Thyroid gland (tissue), 4 donors: ENCODE measurements around the gene B3GAT1. TPM values are rescaled to one million over a fixed set of nuclear protein-coding genes. Genes with fewer than 3 reads are reported as not detected.

ENCODE experiments used
- DNase-seq, 2 donors: peaks; one replicate each; pipeline ENCODE4 v3.0.0-alpha.2; 2019
- H3K27ac ChIP-seq, 3 donors: fragments of 200-600 bp; sonication (generic); 1 replicate in 2 of 3; 2 replicates in 1 of 3; pipeline ENCODE4 v1.5.1; 2016 to 2019; ENCODE audit warnings: mild to moderate bottlenecking in 1 of 3, moderate library complexity in 1 of 3
- H3K27me3 ChIP-seq: fragments of 200-600 bp; sonication (generic); one replicate; pipeline ENCODE4 v1.5.1; 2019
- H3K36me3 ChIP-seq, 2 donors: fragments of 200-600 bp; sonication (generic); one replicate each; pipeline ENCODE4 v1.5.1; 2016 to 2019
- H3K4me1 ChIP-seq, 2 donors: fragments of 200-600 bp; sonication (generic); one replicate each; pipeline ENCODE4 v1.5.1; 2017 to 2019
- H3K4me3 ChIP-seq, 3 donors: fragments of 200-600 bp; sonication (generic); replicated peaks in 1 of 3; 1 replicate in 2 of 3; 2 replicates in 1 of 3; pipeline ENCODE4 v1.5.1; 2016; ENCODE audit warnings: mild to moderate bottlenecking in 1 of 3
- H3K9me3 ChIP-seq: fragments of 200-600 bp; sonication (generic); one replicate; pipeline ENCODE4 v1.5.1; 2017
- CTCF ChIP-seq, 6 experiments: fragments of 200-600 bp in 3 of 6; fragments of 450-650 bp in 3 of 6; sonication (generic) in 3 of 6; IDR thresholded peaks; one replicate each; pipeline ENCODE4 v1.5.1; 2016 to 2019; ENCODE audit warnings: antibody characterized with exemption in 6 of 6, mild to moderate bottlenecking in 2 of 6, inconsistent platforms in 1 of 6, moderate library complexity in 1 of 6
- POLR2A ChIP-seq, 2 donors: fragments of 450-650 bp; IDR thresholded peaks; one replicate each; pipeline ENCODE4 v1.6.1; 2017; ENCODE audit warnings: antibody characterized with exemption in 2 of 2, mild to moderate bottlenecking in 2 of 2, moderate library complexity in 1 of 2
- WGBS, 2 donors: methylation state at CpG; one replicate each; pipeline ENCODE4 v1.1.5; 2017; 5-methylcytosine and 5-hydroxymethylcytosine counted together
- intact Hi-C: fragments of 100-400 bp; cut with DNase I; formaldehyde crosslinking; loops from one replicate; pipeline ENCODE4 v1.15.1; 2023
- total RNA-seq, 4 donors: library from RNA; depleted of rRNA; stranded (reverse); fragments of >200 nt; gene quantifications; one replicate each; pipeline ENCODE4 v1.2.3, GENCODE V29; 2016

B3GAT1 gene
- total RNA-seq, 4 donors from 2014 or later, result 4.0 to 6.7 (median 5.7) TPM

DNA sequence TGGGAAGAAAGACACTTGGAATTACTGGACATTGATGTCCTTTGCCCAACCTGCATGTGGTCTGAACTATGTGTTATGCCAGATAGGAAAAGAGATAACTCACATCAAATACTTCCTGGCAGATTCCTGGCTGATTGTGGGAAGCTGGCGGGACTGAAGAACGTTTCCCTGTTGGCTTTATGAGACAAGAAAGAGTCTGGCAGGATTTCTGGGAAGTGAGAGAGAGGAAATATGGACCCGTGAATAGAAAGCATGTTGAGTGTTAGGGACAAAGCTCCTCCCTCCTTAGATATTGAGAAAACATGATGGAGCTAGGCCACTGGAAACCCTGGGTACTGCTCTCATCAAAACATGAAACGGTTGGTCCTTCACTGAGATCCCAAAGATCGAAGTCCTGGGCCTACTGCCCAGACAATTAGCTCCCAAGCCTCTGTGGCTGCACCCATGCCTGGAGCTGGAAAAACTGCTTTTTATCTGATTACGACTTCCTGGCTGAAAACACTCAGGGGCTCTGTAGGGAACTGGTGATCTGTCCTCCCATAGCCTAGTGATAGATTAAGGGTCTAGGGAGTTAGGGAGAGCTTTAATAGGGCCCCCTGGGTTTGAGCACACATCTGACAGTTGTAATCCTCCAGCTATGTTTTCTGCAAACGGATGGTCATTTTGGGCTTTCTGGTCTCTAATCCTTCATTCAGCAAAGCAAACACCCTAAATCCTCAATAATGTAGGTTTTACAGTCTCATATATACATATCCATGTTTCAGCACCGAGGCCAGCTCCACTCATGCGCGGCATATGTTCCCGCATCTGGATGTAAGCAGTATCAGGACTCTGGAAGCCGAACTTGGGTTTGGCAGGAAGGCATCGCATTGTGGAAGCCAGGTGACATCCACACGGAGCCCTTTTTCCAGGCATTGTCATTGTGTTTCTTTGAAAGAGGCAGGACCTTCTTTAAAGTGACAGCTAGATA lies 6.1 kb upstream of the B3GAT1 start:
- H3K4me1 ChIP-seq, result peaks cover 0 to 3% of the 10 kb centered on the region in 2 donors
- TF ChIP-seq CTCF (IDR thresholded peaks at IDR 0.05) (no peak), POLR2A (IDR thresholded peaks at IDR 0.05) (no peak)
- 52 to 54% methylated on average over 14 of the region's 14 CpGs for WGBS, 2 donors
- H3K36me3 ChIP-seq, result no peaks in the 10 kb centered on the region
- intact Hi-C loops, result no loop called here
- DNase-seq, result peak in 1 of 2 donors; percentile 15
- no peaks in the 10 kb centered on the region for H3K9me3 ChIP-seq
- H3K27ac ChIP-seq, result no peak overlapping the region
- no peak overlapping the region for H3K4me3 ChIP-seq
- no peaks in the 10 kb centered on the region for H3K27me3 ChIP-seq

DNA sequence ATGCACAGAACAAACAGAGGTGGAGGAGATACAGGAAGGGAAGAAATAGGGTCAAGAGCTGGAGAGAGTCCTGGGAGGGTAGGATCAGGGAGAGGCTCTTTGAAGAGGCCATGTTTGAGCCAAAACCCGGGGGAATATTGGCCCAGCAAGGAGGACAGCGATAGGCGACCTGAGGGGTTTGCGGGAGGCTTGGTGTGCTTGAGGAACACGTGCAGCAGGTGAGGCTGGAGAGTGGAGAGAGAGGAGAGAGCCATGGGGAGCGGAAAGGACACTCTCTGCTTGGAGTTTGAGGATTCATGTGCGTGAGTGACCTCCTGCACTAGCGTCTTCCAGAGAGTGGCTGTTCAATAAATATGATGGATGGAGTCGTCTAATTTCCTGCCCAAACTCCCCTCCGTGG lies 4.7 kb upstream of the B3GAT1 start:
- no peaks in the 10 kb centered on the region for H3K36me3 ChIP-seq
- peaks cover 7 to 9% of the 10 kb centered on the region in 2 donors for H3K4me1 ChIP-seq
- TF ChIP-seq CTCF (IDR thresholded peaks at IDR 0.05), result no peak
- WGBS, 2 donors, result 84 to 86% methylated on average over 10 of the region's 10 CpGs
- H3K4me3 ChIP-seq, result no peak overlapping the region
- intact Hi-C loops, result no loop called here
- no peak overlapping the region for H3K27ac ChIP-seq
- no peaks in the 10 kb centered on the region for H3K9me3 ChIP-seq
- H3K27me3 ChIP-seq, result no peaks in the 10 kb centered on the region
- DNase-seq, result no peak

DNA sequence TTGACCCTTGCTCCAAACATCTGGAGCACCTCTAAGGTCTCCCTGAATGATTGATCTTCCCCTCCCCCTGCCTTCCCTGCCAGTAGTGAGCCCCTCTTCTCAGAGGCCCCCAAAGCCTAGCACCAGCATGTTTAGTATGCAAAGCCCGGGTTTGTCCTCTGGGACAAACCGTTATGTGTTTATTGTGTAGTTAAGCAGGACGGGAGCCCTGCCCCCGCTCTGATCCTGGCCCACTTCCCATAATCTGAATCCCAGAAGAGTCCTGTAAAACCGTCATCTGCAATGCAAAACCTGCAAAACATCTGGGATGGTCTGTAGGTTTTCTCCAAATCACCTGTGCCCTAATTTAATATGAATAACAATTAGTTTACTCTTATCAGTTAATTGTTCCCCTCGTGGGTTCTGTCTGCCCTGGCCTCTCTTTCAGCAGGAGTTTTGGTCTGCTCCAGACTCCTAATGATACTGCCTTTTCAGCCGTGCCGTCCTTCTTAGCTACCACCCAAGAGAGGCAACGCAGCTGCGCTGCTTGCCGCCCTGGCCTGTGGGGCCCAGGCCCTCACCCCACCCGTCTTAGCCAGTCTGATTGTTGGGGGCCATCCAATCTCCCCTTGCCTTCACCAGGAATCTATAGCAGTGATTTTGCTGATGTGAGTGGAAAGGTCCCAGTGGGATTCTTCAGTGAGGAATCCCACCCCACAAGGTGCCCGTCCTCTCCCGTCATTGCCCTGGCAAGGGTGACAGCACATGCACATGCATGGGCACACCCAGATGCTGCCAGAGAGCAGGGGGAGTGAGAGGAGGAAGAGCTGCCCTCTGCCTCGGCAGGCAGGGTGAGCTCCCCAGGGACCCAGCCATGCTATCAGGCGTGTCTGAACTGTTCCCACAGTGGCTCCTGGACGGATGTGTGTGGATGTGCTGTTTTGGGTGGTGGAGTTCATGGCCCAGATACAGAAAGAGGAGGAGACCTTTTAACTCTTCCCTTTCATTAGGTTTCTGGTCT lies 3.0 kb upstream of the B3GAT1 start:
- 42 to 53% methylated on average over 12 to 16 of the region's 17 CpGs for WGBS, 2 donors
- TF ChIP-seq POLR2A (IDR thresholded peaks at IDR 0.05), result no peak
- no peak for TF ChIP-seq CTCF (IDR thresholded peaks at IDR 0.05)
- Histone ChIP-seq H3K9me3 (no peaks in the 10 kb centered on the region), H3K27me3 (no peaks in the 10 kb centered on the region), H3K4me1 (peaks cover 13 to 18% of the 10 kb centered on the region in 2 donors), H3K36me3 (no peaks in the 10 kb centered on the region), H3K4me3 (no peak overlapping the region), H3K27ac (no peak overlapping the region)
- intact Hi-C loops, result no loop called here
- no peak for DNase-seq

DNA sequence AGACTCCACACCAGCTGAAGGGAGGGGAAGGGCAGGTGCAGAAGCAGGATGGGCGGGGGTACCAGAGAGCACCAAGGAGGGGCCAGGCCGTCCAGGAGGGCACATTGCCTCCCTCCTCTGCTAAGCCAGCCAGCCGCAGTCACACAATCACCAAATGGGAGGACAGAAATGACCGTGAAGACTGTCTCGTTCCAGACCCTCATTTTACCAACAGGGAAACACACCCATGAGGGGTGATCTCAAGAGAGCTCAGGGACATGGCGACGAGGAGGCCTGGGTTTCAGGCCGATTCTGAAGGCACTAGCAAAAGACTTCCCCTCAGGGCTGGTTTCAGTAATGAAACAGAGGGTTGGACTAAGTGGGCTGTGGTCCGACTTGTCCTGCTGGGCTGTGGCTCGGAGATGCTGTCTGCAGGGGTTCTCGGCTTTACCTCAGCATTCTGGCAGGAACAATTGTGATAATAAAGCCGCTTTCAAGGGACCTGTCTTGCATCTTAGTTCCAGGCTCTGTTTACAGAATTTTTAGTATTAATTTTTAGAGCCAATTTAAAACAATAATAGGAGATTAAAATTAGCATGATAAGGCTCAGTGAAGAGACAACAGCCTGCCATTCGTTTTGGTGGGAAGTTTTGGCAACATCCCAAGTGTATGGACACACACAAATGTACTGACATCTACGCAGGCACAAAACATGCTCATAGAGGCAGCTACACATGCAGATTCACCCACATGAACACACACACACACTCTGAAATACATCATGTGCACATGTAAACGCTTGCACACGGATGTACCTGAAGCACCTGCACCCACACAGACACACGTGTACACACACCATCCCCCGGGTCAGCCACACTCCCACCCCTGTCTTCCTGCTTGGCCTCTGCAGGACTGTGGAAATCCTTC lies 2.0 kb upstream of the B3GAT1 start:
- no peak for DNase-seq
- intact Hi-C loops, result no loop called here
- H3K27me3 ChIP-seq, result no peaks in the 10 kb centered on the region
- no peaks in the 10 kb centered on the region for H3K9me3 ChIP-seq
- TF ChIP-seq CTCF (IDR thresholded peaks at IDR 0.05), result no peak
- TF ChIP-seq POLR2A (IDR thresholded peaks at IDR 0.05), result no peak
- WGBS, 2 donors, result 57 to 59% methylated on average over 15 to 18 of the region's 18 CpGs
- H3K36me3 ChIP-seq, result no peaks in the 10 kb centered on the region
- H3K27ac ChIP-seq, result no peak overlapping the region
- peaks cover 13 to 18% of the 10 kb centered on the region in 2 donors for H3K4me1 ChIP-seq
- H3K4me3 ChIP-seq, result no peak overlapping the region
